Measurements from ENCODE around the gene TVP23B.
"Not testable (repeated sequence)": the region's sequence is repeated elsewhere in the genome, so short reads cannot be mapped to it uniquely, and the experiment has no call there.

Gene TVP23B

GRCh38 chr17:18791402-18791801 lies 10.4 kb downstream of the TVP23B start:
- DNase-seq (ENCODE audit: low read depth in 2 of 2), result not testable (repeated sequence)

DNA sequence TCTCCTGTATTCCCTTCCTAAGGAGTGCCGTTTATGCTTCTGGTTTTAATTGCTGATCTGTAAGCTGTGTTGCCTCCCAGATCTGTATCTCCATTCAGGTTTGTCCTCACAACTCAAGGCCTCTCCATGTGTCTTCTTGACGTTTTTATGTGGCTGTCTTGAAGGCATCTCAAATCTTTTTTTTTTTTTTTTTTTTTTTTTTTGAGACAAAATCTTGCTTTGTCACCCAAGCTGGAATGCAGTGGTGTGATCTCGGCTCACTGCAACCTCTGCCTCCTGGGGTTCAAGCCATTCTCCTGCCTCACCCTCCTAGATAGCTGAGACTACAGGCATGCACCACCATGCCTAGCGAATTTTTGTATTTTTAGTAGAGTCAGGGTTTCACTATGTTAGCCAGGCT lies 13.9 kb downstream of the TVP23B start:
- DNase-seq (ENCODE audit: low read depth in 2 of 2), result peak; percentile 5 to 7

- not testable (repeated sequence) for DNase-seq (ENCODE audit: low read depth in 2 of 2)
These were observed 15.9 kb downstream of the TVP23B start for GRCh38 chr17:18796887-18797286.

DNA sequence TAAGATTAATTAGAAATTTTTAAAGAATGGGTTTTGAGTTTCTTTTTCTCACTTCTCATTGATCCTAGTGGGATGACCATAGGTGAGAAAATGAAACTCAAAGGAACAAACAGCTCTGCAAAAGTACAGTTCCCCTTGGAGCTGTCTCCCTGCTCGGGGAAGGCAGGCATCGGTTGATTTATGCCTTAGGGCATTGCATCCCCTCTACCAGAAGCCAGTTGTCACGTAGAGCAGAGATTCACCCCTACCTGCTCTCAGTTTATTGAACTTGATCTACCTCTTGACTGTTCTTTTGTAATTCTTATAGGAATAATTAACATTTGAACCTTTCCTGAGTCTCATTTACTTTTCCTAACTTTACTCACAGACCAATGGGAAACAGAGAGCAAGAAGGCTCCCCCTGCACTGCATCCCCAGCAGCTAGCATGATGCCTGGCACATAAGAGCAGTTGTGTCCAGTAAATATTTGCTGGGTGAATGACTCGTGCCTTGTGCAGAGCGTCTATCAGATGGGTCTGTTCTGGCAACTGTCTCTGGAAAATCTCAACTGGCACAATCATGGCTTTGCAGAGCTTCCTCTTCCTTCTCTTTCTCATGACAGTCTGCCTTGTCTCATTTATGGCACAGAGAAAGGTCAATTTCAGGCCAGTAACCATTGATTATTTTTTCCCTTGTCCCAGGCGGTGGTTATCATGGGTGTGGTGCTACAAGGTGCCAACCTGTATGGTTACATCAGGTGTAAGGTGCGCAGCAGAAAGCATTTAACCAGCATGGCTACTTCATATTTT lies 22.7 kb downstream of the TVP23B start:
- DNase-seq (ENCODE audit: low read depth in 2 of 2), result not testable (repeated sequence)

DNA sequence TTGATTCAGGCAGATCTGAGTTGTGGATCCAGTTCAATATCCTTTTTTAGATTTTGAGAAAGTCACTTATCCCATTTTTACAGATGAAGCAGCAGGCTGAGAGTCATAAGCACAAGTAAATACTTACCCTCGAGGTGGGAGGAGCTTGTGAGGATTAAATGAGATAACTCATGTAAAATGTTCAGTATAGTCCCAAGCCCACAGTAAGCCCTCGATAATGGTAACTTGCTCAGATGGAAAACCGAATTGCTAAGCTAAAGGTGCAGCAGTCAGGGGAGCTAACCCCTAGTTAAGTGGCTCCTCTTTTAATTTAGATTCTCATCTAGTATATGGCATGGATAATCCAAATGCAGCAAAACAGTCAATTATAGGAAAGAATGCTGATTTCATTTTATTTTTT lies 34.9 kb downstream of the TVP23B start:
- DNase-seq (ENCODE audit: low read depth in 2 of 2), result not testable (repeated sequence)

DNA sequence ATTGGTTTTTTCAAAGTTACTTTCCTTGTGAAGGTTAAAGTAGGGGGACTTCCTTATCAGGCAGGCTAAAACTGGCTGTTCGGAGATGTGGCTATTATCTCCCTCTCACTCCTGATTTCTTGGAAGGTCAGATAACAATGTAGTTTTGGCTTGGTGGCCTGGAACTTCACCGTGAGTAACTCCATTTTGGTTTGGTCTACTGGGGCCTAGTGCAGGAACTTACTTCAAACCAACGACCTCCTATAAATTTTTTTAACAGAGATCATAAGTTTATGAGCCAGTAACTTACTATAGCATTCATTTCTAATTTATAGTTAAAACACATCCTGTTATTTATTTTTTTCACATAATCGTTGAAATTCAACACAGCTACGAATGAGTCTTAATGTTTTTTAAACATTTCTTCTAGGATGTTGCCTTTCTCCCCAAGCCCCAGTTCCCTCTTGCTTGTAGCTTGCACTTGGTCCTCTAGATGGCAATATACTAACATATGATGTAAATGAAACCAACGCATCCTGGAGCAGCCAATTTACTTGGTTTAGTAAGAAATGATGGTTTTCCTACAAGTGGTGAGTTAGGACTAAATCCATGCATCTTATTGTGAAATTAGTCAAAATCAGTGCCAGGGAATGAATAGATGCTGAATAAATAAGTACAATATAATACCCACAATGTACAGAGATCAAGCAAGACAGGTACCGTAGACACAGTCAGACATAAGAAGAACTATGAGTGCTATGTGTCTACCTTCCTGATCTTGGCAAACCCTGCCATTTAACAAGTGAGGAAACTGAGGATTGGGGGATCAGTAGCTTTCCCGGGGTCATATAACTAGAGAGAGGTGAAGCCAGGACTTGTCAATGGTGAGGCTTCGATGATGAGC lies 35.7 kb downstream of the TVP23B start:
- peak; percentile 37 to 42 for DNase-seq (ENCODE audit: low read depth in 2 of 2)

DNA sequence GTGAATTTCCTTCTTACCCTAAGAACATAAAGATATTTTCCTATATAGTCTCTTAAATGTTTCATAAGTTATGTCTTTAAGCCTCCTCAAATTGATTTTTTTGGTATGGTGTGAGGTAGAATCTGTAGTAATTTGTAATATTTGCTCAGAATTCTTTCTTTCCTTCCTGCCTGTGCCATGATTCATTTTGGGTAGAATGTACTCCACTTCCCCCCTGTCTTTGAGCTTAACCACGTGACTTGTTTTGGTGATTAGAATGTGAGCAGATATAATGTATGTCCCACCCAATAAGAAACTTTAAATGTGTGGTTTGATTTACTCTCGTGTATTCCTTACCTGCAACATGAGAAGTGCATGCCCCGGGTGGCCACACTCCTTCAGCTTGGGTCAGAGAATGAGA lies 40.4 kb downstream of the TVP23B start:
- DNase-seq (ENCODE audit: low read depth in 2 of 2), result not testable (repeated sequence)

DNA sequence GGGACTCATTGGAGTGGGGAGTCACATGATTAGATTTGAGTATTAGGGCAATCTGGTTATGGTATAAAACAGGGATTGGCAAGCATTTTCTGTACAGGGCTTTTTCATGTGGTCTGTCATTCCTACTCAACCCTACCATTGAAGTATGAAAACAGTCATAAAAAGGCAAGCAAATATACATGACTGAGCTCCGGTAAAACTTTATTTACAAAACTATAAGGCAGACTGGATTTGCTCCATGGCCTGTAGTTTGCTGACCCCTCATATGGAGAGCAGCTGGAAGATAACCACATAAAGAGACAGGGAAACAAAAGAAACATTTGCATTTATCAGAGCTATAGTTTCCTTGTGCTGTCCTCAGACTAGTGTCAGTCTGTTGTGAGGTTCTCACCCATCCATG lies 46.6 kb downstream of the TVP23B start:
- DNase-seq (ENCODE audit: low read depth in 2 of 2), result not testable (repeated sequence)

- no peak for DNase-seq (ENCODE audit: low read depth in 2 of 2)
These were observed 67.5 kb downstream of the TVP23B start for GRCh38 chr17:18848501-18848900.

DNA sequence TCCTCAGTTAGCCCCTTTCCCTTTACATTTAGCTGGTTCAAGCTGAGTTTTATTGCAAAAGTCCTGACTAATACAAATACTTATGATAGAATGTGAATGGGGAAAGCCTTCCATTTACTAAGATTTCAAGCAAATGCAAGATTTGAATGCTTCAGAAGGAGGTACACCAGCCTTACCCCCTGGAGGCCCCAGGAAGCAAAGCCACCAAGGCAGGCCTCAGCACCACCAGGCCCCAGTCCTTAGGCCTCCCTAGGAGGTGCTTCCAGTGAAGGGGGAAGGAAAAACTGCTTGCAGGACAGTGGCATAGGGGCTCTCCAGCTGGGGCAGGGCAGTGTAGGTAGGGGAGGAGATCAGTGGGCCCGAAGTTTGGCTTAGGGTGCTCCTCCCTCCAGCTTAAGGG lies 69.7 kb downstream of the TVP23B start:
- DNase-seq (ENCODE audit: low read depth in 2 of 2), result no peak

DNA sequence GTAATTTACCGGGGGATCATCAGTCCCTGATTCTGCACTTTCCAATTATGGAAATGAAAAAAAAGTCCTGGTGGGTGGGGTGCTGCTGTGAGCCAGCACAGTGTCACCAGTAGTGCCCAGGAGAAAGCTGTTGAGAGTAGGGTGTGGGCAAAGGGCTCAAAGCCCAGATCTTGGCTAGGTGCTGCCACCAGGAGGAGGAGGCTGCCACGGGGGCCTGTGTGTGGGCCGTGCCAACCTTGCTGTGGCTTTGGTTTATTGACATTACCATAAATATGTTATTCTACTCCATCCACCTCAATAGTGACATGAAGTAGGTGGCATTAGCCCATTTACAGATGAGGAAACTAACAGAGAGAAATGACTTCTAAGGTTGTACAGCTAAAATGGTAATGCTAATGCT lies 70.2 kb downstream of the TVP23B start:
- no peak for DNase-seq (ENCODE audit: low read depth in 2 of 2)

DNA sequence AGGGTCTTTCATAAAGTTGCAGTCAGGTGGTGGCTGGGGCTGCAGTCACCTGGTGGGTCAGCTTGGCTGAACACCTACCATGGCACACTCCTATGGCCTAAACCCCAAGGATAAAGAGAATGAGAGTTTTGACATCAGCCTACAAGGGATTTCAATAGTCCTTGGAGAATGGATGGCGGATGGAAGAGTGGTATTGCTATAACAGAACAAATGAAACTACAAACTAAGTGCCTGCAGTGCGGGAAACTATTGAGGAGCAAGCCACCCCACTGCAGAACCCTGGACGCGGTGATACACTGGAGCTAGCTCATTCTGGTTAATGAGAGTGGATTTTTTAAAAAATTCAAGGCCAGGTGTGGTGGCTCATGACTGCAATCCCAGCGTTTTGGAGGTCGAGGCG lies 74.0 kb downstream of the TVP23B start:
- no peak for DNase-seq (ENCODE audit: low read depth in 2 of 2)

- peak; percentile 83 to 86 for DNase-seq (ENCODE audit: low read depth in 2 of 2)
These were observed 75.0 kb downstream of the TVP23B start for GRCh38 chr17:18855831-18856569.
